Thyroid gland (tissue), 4 donors: Measurements from ENCODE around the gene OXSR1.

ENCODE experiments used
- CTCF ChIP-seq, 6 experiments: fragments of 200-600 bp in 3 of 6; fragments of 450-650 bp in 3 of 6; sonication (generic) in 3 of 6; IDR thresholded peaks; one replicate each; pipeline ENCODE4 v1.5.1; 2016 to 2019; ENCODE audit warnings: antibody characterized with exemption in 6 of 6, mild to moderate bottlenecking in 2 of 6, inconsistent platforms in 1 of 6, moderate library complexity in 1 of 6
- POLR2A ChIP-seq, 2 donors: fragments of 450-650 bp; IDR thresholded peaks; one replicate each; pipeline ENCODE4 v1.6.1; 2017; ENCODE audit warnings: antibody characterized with exemption in 2 of 2, mild to moderate bottlenecking in 2 of 2, moderate library complexity in 1 of 2

- TF ChIP-seq CTCF (IDR thresholded peaks at IDR 0.05) (no peak), POLR2A (IDR thresholded peaks at IDR 0.05) (no peak)
These were observed 70.1 kb downstream of the OXSR1 start for GRCh38 chr3:38235466-38235865.
